HG02973 (cell line): ENCODE measurements around the gene EXOC6B.

Experiments used
- ATAC-seq: cut with Tn5 transposase; IDR thresholded peaks from one replicate; pipeline ENCODE4 v1.9.1; 2021; ENCODE audit warnings: moderate library complexity; ENCODE audit not compliant: unreplicated experiment

Gene EXOC6B

GRCh38 chr2:72236445-72237067 is 589.3 kb downstream of the EXOC6B start:
- no peak for ATAC-seq

- ATAC-seq, result no peak
These were observed 590.1 kb downstream of the EXOC6B start for GRCh38 chr2:72235497-72236415.

- ATAC-seq, result no peak
These were observed 592.6 kb downstream of the EXOC6B start for GRCh38 chr2:72233211-72233610.

GRCh38 chr2:72222829-72223564 is 602.8 kb downstream of the EXOC6B start:
- ATAC-seq, result no peak

- no peak for ATAC-seq
These were observed 605.7 kb downstream of the EXOC6B start for GRCh38 chr2:72220170-72220569.

GRCh38 chr2:72214429-72215143 is 611.2 kb downstream of the EXOC6B start:
- ATAC-seq, result no peak

- no peak for ATAC-seq
These were observed 613.4 kb downstream of the EXOC6B start for GRCh38 chr2:72212486-72212855.

GRCh38 chr2:72211777-72212485 is 613.9 kb downstream of the EXOC6B start:
- no peak for ATAC-seq

GRCh38 chr2:72211350-72211749 is 614.5 kb downstream of the EXOC6B start:
- no peak for ATAC-seq

GRCh38 chr2:72210470-72210869 is 615.4 kb downstream of the EXOC6B start:
- ATAC-seq, result no peak

GRCh38 chr2:72208225-72208624 is 617.6 kb downstream of the EXOC6B start:
- no peak for ATAC-seq

GRCh38 chr2:72207334-72207733 is 618.5 kb downstream of the EXOC6B start:
- no peak for ATAC-seq

GRCh38 chr2:72205504-72205881 is 620.3 kb downstream of the EXOC6B start:
- no peak for ATAC-seq

GRCh38 chr2:72204786-72205503 is 620.9 kb downstream of the EXOC6B start:
- ATAC-seq, result no peak

- no peak for ATAC-seq
These were observed 621.6 kb downstream of the EXOC6B start for GRCh38 chr2:72204156-72204785.

- ATAC-seq, result no peak
These were observed 627.1 kb downstream of the EXOC6B start for GRCh38 chr2:72198532-72199241.

- ATAC-seq, result no peak
These were observed 632.1 kb downstream of the EXOC6B start for GRCh38 chr2:72193723-72194122.

GRCh38 chr2:72191441-72191840 is 634.4 kb downstream of the EXOC6B start:
- ATAC-seq, result no peak

- no peak for ATAC-seq
These were observed 640.6 kb downstream of the EXOC6B start for GRCh38 chr2:72185206-72185605.
